NCI-H146 (cell line): ENCODE results near the gene TMEM63A.
"Not testable (repeated sequence)": the region's sequence is repeated elsewhere in the genome, so short reads cannot be mapped to it uniquely, and the experiment has no call there.

Experiments
- DNase-seq: peaks from one replicate; lab custom pipeline; 2025; lab: John Stamatoyannopoulos, UW

Gene TMEM63A

DNA sequence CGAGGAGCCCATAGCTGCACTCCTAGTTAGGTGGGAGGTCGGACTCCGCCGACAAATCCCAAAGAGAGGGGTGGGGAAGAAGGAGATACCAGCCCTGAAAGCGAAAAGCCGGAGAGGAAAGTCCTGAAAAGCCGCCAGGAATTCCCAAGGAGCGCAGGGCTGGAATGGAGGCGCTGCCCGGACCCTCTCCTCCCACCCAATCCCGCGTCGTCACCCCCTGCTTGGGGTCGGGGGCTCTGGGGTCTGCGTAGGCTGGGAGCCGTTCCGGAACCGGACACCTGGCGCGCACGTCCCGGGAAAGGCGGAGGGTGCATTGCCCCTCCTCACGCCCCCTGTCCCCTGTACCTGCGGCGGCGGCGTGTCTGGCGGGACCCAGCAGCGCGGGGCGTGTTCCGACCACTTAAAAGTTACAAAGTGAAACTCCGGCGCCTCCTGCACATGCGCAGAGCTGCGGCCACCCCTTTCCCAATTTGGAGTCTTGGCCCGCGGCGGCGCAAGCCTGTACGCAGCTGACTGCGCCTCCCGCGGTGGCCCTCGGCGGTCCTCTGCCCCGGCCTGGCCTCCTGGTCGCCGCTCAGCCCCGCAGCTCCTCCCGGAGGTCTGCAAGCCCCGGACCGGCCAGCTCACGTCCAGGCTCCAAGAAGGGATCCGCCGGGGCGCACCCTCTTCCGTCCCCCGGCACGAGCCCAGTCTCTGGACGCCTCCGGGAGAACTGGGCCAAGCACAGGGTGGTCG, at the start of gene TMEM63A:
Gene TMEM63A, minus strand, starts transcription at position 422 of the 735 bp plus-strand sequence. CDS start 4,800 bp downstream, outside the sequence.
- peak; percentile 58 for DNase-seq

DNA sequence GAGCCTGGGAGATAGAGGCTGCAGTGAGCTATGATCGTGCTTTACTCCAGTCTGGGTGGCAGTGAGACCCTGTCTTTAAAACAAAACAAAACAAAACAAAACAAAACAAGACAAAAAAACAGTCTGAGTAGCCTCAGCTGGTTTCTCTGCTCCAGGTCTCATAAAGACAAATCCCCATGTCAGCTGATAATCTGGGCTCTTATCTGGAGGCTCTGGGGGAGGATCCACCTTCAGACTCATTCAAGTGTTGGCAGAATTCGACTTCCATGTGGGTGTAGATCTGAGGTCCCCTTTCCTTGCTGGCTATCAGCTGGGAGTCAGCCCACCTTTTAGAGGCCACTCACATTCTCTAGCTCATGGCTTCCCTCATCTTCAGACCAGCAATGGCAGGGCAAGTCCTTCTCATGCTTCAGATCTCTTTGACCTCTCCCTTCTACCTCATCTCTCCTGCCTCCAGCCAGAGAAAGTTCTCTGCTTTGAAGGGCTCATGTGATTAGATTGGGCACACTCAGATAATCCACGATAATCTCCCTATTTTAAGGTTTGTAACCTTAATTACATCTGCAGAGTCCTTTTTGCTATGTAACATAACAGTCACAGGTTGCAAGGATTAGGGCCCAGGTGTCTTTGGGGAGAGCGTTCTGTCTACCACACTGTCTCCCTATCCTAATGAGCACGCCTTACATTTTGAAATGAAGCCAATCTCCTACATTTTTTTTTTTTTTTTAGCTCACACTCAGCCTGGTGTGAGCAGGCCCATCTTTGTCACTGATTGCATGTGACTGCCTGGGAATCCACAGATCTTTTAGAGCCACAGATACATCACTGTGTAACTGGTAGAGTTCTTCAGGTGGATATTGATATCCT, 49.3 kb upstream of the TMEM63A start:
- no peak for DNase-seq

DNA sequence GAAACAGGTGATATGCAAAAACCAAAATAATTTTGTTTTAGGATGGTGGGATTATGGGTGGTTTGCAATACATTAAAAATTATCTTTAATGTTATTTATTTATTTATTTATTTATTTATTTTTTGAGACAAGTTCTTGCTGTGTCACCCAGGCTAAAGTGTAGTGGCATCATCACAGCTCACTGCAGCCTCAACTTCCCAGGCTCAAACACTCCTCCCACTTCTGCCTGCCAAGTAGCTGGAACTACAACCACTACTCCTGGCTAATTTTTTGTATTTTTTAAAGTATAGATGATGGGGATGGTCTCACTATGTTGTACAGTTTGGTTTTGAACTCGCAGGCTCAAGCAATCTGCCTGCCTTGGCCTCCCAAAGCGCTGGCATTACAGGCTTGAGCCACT, 48.4 kb upstream of the TMEM63A start:
- no peak for DNase-seq

DNA sequence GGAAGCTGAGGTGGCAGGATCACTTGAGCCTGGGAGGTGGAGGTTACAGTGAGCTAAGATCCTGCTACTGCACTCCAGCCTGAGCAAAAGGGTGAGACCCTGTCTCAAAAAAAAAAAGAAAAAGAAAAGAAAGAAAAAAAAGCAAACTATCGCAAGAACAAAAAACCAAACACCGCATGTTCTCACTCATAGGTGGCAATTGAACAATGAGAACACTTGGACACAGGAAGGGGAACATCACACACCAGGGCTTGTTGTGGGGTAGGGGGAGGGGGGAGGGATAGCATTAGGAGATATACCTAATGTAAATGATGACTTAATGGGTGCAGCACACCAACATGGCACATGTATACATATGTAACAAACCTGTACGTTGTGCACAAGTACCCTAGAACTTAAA, 47.3 kb upstream of the TMEM63A start:
- DNase-seq = not testable (repeated sequence)

DNA sequence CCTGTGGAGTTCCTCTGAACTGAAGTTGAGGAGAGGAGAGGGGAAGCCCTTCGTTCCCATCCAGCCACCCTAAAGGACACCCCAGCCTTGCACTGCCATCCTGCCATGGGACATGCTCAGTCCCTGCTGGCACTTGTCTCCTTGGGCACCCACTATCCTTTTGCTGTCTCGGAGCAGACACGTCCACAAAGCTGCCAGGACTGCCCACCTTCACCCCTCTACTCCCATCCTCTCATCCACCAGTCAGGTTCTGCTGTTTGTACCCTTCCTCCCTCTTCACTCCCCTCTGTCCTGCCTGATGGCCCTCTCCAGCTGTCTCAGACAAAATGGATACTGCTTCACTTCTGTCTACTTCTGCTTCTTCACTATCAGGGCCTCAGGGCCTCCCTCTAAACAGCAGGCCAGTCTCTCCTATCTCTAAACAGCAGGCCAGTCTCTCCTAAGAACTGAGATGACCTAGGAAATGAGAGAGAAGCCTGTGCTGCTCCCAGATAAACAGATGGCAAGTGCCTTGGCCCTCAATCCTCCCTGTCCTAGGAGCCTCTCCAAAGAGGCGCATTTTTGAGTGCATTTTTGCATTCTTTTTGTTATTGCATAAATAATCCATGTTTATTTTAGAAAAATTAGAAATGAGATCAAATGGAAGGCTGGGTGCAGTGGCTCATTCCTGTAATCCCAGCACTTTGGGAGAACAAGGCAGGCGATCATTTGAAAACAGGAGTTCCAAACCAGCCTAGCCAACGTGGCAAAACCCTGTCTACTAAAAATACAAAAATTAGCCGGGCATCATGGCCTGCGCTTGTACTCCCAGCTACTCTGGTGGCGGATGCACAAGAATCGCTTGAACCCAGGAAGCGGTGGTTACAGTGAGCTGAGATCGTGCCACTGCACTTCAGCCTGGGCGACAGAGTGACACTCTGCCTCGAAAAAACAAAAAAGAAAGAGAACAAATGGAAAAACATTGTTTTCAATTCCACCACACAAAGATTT, 46.3 kb upstream of the TMEM63A start:
- no peak for DNase-seq

DNA sequence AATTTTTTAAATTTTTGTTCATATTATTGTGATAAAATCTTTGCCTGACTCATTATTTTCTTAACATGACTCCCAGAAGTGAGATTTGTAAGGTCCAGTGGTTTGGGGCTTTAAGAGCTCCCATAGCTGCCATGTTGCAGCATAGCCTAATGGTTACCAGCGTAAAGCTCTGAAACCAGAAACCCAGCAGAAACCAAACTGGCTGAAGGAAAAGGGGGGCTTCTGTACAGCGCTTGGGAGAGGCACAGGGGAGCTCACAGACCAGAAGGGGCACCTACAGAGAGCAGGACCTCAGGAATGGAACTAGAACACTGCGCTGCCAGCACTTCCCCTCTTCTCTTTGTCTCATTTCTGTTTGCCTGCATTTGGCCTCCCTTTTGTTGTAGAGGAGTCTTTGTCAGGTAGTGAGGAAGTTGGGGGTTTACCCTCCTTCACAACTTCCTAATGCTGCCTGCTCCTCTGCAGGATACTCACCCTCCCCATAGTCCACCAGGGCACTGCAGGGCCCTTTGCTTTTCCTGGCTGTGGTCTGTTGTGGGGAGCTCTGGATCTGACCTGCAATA, 44.5 kb upstream of the TMEM63A start:
- DNase-seq = no peak

DNA sequence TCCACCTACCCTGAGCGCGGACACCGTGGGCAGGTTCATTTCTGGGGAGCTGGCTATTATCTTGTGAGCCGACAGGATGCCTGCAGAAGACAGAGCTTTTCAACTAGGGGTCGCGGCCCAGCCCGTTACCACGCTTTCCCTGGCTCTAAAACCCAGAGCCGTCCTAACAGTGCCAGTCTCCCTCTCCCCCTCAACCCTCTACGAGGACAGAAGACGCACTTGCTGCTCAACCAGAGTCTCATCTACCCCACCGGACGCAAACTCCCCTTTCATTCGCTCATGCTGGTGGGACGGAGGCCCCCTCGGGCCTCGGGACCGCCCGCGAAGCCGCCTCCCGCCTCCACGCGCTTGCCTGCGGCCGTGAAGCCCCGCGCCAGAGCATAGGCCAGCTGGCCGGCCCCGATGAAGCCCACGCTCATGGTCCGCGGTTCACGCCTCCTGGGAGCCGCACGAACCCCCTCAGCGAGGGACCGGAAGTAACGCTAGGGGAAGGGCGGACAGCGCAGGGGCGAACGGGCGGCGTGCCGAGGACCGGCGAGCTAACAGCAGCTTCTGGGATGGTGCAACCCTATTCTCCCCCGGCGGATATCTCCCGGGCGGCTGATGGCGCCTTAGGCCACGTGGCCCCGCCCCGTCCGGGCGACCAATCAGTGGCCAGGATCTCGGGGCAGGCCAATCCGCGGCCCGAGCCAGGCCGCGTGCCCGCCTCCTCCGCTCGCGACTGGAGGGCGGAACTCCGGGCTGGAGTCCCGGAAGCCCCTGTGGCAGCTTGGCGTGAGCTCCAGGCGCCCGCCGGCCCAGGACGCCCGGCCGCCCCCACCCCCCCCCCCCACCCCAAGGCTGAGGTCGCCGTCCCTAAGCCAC, 41.7 kb upstream of the TMEM63A start, which contains the start of gene PYCR2:
Gene PYCR2, minus strand, starts transcription at position 559 of the 864 bp plus-strand sequence. Its CDS starts 140 bp downstream, at position 419.
- DNase-seq = peak; percentile 97

DNA sequence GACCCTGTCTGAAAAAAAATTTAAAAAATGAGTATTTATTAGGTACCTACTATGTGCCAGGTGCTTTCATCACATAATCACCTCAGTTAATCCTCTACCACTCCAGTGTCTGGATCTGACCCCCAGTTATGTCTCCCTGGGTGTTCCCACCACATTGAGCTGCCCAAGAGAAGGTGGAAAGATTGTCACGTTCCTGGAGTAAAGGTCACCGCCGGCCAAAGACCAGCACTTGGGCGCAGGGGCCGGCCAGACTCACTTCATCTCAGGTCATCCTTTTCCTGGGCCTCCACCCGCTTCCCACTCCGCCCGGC, 41.2 kb upstream of the TMEM63A start:
- DNase-seq = peak; percentile 47

DNA sequence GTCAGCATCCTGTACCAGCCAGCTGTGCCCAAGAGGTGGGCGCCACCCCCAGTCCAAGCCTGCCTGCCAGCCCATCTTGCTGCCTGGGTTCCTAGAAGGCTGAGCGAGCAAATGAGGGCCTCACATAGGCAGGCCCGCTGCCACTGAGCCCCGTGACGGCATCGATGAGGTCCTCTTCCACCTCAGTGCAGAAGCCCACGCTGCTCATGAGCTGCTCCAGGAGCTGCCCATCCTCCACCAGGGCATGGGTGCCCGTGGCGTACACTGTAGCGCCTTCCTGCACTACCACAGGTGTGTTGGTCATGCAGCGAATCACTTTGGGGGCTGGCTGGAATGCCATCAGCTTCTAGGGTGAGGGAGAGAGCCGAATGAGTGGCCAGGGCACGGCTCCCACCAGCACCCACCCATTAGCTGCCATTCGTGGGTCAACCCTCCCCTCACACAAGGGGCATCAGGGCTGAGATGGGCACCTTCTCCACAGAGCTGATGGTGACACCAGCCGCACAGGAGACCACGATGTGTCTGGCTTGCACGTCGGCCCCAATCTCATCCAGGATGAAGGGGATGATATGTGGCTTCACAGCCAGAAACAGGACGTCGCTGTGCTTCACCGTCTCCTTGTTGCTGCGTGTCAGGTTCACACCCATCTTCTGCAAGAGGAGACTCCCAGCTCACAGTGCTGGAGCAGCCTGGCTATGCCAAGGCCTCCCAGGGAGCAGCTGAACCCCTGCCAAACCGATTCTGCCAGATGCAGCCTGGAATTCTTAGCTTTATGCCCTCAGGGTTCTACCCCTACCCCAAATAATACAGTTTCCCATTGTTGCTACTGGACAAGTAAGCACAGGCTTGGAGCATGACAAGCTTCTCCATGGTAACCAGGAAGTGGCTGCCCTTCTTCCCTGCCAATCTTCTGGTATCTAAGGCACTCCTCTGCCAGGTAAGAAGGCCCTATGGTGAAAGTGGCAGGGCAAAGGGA, 39.8 kb upstream of the TMEM63A start:
- DNase-seq = peak; percentile 31

DNA sequence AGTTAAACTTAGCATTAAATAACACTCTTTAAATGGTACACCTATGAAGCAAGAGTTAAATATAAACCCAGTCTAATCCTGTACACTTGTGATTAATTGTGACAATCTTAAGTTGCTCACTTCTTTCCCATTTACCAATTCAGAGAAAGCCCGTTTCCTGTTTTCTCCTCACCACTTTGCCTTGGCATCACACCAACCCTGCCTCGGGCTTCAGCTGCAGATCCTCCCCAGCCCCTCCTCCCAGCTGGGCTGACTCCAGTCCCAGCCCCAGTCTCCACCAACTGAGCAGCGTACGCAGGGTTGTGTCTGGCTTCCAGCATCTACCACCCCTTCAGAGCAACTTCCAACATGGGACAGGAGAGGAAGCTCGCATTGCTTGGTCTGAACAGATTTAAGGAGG, 37.7 kb upstream of the TMEM63A start:
- no peak for DNase-seq

DNA sequence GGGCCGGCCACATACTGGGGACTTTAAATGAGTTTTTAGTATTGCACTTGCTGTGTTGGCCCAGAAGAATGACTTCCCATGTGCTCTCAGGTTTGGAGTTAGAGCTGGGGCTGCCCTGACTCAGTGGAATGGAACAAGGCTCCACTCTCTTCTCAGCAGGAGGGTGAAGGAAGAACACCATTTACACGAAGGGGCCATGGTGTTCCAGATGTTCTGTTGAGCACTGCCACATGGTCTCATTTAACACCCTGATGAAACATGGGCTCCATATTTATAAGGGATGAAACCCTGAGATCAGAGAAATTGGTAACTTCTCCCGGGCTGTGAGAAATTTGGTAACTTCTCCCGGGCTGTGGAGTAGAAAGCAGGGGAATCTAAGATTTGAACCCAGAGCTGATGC, 36.1 kb upstream of the TMEM63A start:
- no peak for DNase-seq

DNA sequence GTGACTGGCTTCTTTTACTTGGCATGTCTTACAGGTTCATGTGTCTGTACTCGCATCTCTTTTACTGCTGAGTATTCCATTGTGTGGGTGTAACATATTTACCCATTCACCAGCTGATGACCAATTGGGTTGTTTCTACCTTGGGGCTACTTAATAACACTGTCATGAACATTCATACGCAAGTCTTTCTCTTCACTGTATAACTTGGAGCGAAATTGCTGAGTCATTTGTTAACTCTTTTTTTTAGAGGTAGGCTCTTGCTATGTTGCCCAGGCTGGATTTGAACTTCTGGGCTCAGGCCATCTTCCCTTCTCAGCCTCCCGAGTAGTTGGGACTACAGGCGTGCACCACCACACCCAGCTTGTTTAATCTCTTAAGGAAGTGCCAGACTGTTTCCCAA, 35.4 kb upstream of the TMEM63A start:
- no peak for DNase-seq

DNA sequence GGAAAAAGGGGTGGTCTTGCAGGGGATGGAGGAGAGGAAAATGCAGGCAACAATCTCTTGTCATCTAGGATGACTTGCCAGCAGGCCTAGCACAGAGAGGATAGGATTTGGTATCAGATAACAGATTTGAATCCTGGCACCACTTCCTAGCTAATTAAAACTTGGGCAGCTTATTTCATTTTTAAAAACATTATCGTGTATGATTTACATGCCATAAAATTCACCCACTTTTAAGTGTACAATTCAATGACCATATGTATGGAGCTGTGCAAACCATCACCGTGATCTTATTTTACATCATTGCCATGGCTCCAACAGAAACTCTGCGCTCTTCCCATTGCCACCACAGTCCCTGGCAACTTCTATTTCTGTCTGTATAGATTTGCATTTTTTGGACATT, 34.9 kb upstream of the TMEM63A start:
- no peak for DNase-seq

DNA sequence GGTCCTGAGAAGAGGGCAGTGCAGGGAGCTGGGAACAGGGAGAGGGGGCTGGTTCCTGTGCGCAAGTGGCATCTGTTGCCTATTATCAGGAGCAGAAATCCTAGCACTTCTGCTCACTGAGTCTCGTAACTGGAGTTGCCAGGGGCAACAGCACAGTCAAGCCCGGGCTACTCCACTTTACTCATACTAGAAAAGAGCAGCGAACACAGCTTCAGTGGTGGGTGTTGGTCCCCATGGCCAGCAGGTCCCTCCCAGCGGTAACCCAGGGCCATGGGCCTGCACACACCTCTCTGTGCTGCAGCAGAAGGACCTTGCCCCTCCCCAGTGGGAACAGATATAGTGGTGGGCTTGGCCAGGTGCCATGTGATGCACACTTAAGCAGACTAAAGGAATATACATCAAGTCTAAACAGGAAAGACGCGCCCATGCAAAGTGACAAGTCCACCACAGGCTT, 33.4 kb upstream of the TMEM63A start:
- DNase-seq = no peak

DNA sequence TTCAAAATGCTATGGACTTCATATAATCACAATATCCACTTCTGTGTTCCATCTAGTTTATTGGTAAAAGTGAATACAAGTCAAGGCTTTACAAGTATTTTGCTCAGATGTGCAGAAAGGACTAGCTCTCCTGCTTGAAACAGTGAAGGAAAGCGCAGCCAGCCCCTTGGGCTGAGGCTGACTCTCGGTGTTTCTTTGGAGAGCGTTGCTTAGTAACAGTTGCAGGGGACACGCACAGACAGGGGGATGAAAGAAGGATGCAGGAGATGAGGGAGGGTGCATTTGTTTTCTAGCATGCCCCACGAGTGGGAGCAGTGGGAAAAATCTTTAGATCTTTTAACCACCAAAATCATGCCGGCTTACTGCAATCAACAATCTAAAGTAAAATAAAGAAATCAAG, 32.8 kb upstream of the TMEM63A start:
- no peak for DNase-seq

DNA sequence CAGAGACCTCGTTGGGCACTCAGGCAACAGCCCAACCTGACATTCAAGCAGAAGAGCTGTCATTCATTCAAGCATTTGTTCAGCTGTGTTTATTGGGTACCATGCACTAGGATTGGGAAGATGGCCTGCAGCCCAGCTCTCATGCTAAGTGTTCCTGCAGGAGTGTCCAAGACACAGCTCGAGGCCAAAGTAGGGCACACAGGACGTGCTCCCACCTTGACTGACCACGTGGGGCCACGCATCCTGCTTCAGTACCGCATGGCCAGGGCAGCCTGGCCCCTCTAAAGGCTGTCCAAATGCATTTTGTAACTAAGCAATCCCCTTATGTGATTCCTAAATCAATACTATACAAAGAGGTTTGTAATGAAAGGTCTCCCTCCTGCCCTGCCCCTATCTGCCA, 32.2 kb upstream of the TMEM63A start:
- DNase-seq = no peak

DNA sequence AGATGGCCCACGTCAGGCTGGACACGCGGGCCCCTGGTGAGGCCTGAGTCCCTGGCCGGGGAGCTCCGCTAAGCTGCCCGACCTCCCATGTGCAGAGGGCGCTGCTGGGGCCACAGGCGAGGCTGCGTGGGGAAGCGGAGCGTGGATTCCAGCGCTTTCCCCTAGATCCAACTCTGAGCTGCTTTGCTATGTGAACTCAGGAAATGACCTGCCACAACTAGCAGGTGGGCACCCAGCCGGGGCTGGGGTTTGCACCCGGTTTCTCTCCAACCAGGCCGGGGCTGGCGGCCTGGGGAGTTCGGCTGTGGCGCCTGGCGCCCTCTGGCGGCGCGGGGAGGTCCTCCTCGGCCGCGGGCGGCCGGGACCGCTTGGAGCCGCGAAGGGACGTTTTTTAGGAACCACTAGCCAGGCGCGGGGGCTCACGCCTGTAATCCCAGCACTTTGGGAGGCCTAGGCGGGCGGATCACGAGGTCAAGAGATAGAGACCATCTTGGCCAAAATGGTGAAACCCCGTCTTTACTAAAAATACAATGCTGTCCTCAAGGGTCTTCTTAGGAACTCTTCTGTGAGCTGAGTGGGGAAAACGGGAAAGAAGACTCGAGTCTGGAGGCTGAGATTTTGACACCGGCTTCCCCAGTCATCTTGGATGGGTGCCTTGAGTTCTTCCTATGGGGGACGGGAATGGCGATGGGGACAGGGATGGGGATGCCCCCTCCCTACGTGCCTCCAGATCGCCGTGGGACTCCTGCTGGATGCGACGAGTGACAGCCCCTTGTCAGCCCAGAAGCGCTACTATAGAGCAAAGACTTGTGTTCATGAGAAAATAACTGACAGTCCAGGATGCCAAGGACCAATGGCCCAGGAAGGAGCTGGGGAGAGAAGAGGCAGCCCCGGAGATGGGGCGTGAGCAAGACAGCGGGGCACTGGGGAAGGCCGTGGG, 29.3 kb upstream of the TMEM63A start:
- DNase-seq = no peak

DNA sequence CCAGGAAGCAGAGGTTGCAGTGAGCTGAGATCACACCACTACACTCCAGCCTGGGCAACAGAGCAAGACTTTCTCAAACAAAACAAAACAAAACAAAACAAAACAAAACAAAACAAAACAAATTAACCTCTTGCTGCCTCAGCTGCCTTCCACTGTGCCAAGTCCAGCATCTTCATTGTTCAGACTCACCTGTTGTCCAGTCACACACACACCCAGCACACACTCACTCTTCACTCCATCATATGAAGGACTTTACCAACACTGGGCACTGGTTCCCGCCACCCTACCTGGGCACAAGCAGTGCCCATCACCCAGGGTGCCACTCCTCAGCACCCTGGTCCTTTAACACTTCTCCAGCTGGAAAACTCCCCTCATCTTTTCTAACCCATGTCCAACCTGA, 27.3 kb upstream of the TMEM63A start:
- DNase-seq = no peak
